ENCODE results near the gene KRCC1. TPM values are rescaled to one million over a fixed set of nuclear protein-coding genes. Genes with fewer than 3 reads are reported as not detected.

The KRCC1 gene
- total RNA-seq: 1 to 10 TPM; 2.4 to 2.5 TPM

DNA sequence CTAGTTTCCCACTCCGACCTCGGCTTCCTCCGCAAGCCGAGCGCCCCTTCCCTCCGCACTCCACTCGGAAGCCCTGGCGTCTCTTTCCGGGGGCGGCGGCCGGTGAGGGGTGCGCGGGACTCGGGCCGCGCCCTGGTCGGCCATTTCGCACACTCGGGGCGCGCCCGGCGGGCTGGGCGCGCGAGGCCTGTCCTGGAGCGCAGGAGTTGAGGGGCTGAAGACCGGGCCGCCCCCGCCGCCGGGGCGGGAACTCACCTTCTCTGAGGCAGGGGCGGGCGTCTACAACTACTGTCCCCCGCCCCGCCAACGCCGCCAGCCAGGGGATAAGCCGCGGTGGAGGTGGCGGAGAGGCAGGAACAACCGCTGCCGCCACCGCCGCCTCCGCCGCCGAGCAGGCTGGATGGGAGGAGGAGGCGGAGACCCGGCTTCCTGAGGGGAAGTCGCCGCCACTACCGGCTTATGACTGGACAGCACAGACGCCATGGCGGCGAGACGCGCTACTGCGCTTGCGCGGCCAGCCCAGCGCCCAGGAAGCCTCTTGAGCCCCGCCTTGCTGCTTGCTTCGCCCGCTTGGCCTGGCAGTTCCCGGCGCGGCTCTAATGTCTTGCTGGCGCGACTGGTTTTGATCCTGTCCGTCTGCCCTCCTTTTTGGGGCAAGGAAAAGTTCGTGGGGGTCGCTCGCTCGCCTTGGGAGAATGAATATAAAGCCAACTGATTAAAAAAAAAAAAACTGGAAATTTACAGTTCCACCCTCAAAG is at the start of gene KRCC1:
TSS of gene KRCC1 (minus strand) at position 413 of the 758 bp plus-strand sequence. CDS start 27,220 bp downstream, outside the sequence.
- no peaks in the 10 kb centered on the region for H3K9me3 Mint-ChIP-seq
- peaks cover 62% of the 10 kb centered on the region for H3K4me1 Mint-ChIP-seq (ENCODE audit: low read depth)
- peak within 1 kb of the TSS; percentile 99 for H3K4me3 Mint-ChIP-seq
- intact Hi-C loops (cut with micrococcal nuclease): loop anchor here (2.0 to 10.0 kb wide), 5 partner anchors 37 to 707 kb away; partner anchors contain the start of genes EIF2AK3, FOXI3 and RPIA
- H3K27ac Mint-ChIP-seq: peak within 1 kb of the TSS; percentile 98
- no peaks in the 10 kb centered on the region for H3K27me3 Mint-ChIP-seq (ENCODE audit: low read depth)
- CTCF ChIA-PET: interaction anchor here (1.7 kb wide), 1 partner anchor 104 kb away, joined by 5 read pairs; no protein-coding TSS in a partner anchor
- peaks cover 18% of the 10 kb centered on the region for H3K36me3 Mint-ChIP-seq (ENCODE audit: low read depth)
- peak; percentile 94 for DNase-seq

DNA sequence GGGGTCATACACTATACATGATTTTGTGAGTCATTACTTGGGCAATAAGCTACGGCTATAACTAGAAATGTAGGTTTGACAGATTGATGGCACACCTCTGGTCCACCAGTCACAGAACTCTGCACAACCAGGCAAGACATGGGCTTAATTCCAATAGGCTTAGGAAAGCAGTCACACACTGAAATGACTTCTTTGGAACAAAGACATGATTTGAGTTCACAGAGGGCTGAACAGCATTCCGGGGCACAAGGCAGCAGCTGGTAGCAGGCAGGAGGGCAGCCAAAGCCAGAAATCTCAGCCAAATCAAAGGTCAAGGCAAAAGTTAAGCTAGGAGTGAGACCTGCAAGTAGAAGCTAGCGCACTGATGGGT is 44.9 kb upstream of the KRCC1 start:
- no peaks in the 10 kb centered on the region for H3K4me1 Mint-ChIP-seq (ENCODE audit: low read depth)
- no peaks in the 10 kb centered on the region for H3K36me3 Mint-ChIP-seq (ENCODE audit: low read depth)
- H3K27me3 Mint-ChIP-seq (ENCODE audit: low read depth): no peaks in the 10 kb centered on the region
- no peak for DNase-seq
- intact Hi-C loops (cut with micrococcal nuclease): no loop called here
- no peak overlapping the region for H3K27ac Mint-ChIP-seq
- CTCF ChIA-PET: interaction anchor here (0.6 to 1.1 kb wide), 2 partner anchors 40 to 1397 kb away, joined by 5 to 7 read pairs; no protein-coding TSS in a partner anchor
- H3K9me3 Mint-ChIP-seq: no peaks in the 10 kb centered on the region
- no peak overlapping the region for H3K4me3 Mint-ChIP-seq

DNA sequence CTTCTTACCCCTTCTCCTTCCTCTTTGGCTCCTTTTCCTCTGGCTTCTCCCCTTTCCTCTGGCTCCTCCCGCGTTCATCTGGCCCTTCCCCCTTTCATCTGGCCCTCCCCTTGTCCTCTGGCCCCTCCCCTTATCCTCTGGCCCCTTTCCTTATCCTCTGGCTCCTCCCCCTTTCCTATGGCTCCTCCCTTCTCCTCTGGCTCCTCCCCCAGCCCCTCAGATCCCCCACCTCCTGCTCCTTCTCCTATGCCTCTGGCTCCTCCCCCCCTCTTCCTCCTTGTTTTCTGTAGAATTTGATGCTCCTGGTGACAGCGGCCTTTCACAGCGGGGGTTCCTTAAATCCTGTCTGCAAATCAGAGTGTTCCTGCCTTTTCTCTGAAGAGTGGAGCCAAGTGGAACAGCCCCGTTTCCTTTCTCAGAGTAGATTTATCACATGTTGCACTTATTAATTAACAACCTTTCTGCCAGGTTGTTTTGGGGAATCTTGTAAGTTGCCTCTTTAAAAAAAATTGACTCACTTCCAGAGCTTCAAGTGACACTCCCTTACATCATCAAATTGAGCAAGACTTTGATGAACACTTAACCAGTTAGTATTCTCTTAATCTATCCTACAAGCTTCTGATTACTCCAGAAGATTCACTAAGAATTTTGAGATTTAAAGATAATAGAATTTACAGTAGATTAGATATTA is 44.4 kb upstream of the KRCC1 start:
- H3K27ac Mint-ChIP-seq: no peak overlapping the region
- no peak overlapping the region for H3K4me3 Mint-ChIP-seq
- no peaks in the 10 kb centered on the region for H3K27me3 Mint-ChIP-seq (ENCODE audit: low read depth)
- no peaks in the 10 kb centered on the region for H3K36me3 Mint-ChIP-seq (ENCODE audit: low read depth)
- no peaks in the 10 kb centered on the region for H3K4me1 Mint-ChIP-seq (ENCODE audit: low read depth)
- H3K9me3 Mint-ChIP-seq: no peaks in the 10 kb centered on the region
- CTCF ChIA-PET: interaction anchor here (0.6 to 1.1 kb wide), 2 partner anchors 40 to 1397 kb away, joined by 5 to 7 read pairs; no protein-coding TSS in a partner anchor
- no peak for DNase-seq
- intact Hi-C loops (cut with micrococcal nuclease): no loop called here

DNA sequence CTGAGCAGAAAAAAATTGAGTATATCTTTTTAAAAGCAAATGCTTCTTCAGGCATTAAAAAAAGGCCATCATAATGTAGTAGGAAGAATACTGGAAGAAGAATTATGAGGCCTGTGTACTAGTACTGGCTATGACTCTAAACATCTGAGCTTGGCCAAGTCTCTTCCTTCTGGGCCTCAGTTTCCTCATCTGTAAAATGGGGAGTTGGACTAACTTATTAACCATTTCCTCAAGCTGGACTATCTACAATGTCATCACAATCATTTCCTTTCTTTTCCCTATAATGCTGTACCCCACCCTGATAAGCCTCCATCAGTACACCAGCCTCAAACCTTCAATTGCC is 42.9 kb upstream of the KRCC1 start:
- intact Hi-C loops (cut with micrococcal nuclease): no loop called here
- DNase-seq: no peak
- Mint-ChIP-seq H3K27me3 (ENCODE audit: low read depth) (no peaks in the 10 kb centered on the region), H3K4me1 (ENCODE audit: low read depth) (no peaks in the 10 kb centered on the region), H3K4me3 (no peak overlapping the region), H3K9me3 (no peaks in the 10 kb centered on the region), H3K36me3 (ENCODE audit: low read depth) (no peaks in the 10 kb centered on the region), H3K27ac (no peak overlapping the region)
- CTCF ChIA-PET: no interaction called here

DNA sequence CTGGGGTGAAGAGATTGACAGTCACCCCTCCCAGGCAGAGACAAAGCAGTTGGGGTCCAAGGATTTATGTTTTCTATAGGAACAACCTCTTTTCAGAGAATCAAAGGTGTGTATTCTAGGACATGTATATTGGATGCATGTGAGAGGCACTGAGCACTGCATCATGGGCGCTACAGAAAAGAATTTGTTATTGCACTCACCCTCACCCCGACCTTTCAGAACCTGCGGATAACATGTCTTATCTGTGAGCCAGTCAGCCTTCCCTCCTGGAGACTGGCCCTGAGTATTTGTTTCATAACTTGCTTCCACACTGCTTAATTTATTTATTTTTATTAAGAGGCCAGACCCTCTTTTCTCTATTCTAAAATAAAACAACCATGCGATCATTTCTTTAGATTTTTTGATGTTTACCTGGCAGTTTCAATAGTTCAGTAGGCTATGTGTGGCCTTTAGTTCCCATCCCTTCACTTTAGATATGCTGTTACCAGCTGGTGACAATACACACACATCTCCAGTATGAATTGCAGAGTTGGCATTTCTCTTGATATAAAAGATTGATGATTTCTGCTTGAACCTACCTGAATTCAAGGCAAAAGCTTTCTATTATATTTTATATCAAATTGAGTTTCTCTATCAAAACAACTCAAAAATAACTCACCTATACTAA is 42.4 kb upstream of the KRCC1 start:
- intact Hi-C loops (cut with micrococcal nuclease): no loop called here
- Mint-ChIP-seq H3K36me3 (ENCODE audit: low read depth) (no peaks in the 10 kb centered on the region), H3K27ac (no peak overlapping the region), H3K4me3 (no peak overlapping the region), H3K4me1 (ENCODE audit: low read depth) (peaks cover under 1% of the 10 kb centered on the region), H3K9me3 (no peaks in the 10 kb centered on the region), H3K27me3 (ENCODE audit: low read depth) (no peaks in the 10 kb centered on the region)
- CTCF ChIA-PET: no interaction called here
- no peak for DNase-seq

DNA sequence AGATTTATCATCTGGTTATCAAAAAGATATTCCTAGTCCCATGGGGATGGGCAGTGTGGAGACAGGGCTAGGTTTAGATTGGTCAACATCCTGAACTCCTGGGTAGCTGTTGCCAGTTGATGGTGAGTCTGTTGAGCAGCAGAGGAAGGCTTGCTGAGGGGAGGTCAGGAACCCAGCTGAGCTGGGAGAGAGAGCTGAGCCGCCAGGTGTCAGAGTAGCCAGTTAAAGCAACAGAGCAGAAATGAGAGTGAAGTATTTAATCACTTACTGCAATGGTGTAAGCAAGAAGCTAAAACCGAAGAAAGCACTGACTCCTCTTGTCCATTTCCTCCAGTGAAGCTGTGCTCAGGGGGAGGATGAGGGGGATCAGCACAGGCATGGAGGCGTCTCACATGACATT is 41.6 kb upstream of the KRCC1 start:
- no peaks in the 10 kb centered on the region for H3K36me3 Mint-ChIP-seq (ENCODE audit: low read depth)
- no peaks in the 10 kb centered on the region for H3K27me3 Mint-ChIP-seq (ENCODE audit: low read depth)
- intact Hi-C loops (cut with micrococcal nuclease): no loop called here
- no peaks in the 10 kb centered on the region for H3K9me3 Mint-ChIP-seq
- no peak overlapping the region for H3K27ac Mint-ChIP-seq
- peaks cover 2% of the 10 kb centered on the region for H3K4me1 Mint-ChIP-seq (ENCODE audit: low read depth)
- no peak overlapping the region for H3K4me3 Mint-ChIP-seq
- DNase-seq: no peak
- CTCF ChIA-PET: no interaction called here

DNA sequence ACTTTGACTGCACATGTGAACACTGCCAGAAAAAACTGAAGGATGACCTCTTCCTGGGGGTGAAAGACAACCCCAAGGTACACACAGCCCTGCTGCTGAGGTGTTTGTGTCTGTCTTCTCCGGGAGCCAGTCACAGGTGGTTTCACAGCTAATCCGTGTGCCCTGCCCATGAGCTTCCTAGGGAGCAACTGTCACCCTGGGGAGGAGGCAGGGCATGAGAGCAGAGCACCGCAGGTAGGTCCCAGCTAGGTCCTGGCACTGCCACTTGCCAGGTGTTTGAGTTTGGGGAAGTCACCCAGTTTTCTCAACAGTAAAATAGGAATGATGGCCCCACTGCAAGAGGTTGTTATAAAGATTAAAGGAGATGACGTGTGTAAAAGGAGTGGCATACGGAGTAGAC is 41.1 kb upstream of the KRCC1 start:
- Mint-ChIP-seq H3K27me3 (ENCODE audit: low read depth) (no peaks in the 10 kb centered on the region), H3K36me3 (ENCODE audit: low read depth) (no peaks in the 10 kb centered on the region), H3K27ac (no peak overlapping the region), H3K4me3 (no peak overlapping the region), H3K9me3 (no peaks in the 10 kb centered on the region), H3K4me1 (ENCODE audit: low read depth) (peaks cover 3% of the 10 kb centered on the region)
- CTCF ChIA-PET: interaction anchor here (0.7 to 1.4 kb wide), 2 partner anchors 36 to 63 kb away, joined by 4 to 6 read pairs; no protein-coding TSS in a partner anchor
- DNase-seq: no peak
- intact Hi-C loops (cut with micrococcal nuclease): no loop called here

DNA sequence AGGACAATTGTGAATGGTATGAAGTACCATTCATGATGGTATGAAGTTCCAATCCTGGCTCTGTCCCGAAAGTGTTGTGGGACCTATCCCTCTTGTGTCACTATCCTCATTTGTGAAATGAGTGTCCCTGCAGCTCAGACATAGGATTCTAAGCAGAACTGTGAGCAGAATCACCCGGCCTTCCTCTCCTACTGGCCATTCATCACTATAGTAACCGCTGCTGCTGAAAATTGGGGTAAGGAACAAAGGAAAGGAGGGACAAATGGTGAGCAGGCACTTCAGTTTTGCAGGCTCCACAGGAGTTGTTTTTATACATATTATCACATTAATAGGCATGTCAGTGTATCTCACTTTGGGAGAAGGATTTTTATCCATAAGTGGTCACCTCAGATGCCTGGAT is 39.4 kb upstream of the KRCC1 start:
- Mint-ChIP-seq H3K27ac (no peak overlapping the region), H3K9me3 (no peaks in the 10 kb centered on the region), H3K27me3 (ENCODE audit: low read depth) (no peaks in the 10 kb centered on the region), H3K4me1 (ENCODE audit: low read depth) (peaks cover 18% of the 10 kb centered on the region), H3K4me3 (no peak overlapping the region), H3K36me3 (ENCODE audit: low read depth) (no peaks in the 10 kb centered on the region)
- DNase-seq: no peak
- CTCF ChIA-PET: no interaction called here
- intact Hi-C loops (cut with micrococcal nuclease): no loop called here

DNA sequence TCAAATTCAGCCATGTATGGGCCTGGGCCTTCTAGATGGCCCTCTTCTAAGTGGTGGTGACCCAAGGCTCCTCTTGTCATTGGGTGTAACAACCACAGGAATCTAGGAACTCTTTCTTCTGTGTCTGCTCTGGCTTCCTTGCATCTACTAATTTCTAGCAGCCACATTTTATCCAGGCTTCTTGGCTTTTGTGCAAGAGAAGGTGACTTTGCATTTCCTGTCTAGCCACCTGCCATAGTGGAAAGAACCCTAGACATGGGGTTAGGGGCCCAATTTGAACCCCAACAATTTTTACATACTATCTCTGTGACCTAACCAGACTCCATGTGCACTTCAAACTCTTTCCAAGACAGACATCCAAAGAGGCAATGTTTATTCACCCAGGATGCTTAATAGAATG is 37.2 kb upstream of the KRCC1 start:
- H3K9me3 Mint-ChIP-seq: no peaks in the 10 kb centered on the region
- no peaks in the 10 kb centered on the region for H3K27me3 Mint-ChIP-seq (ENCODE audit: low read depth)
- no peaks in the 10 kb centered on the region for H3K36me3 Mint-ChIP-seq (ENCODE audit: low read depth)
- H3K4me1 Mint-ChIP-seq (ENCODE audit: low read depth): peaks cover 22% of the 10 kb centered on the region
- H3K27ac Mint-ChIP-seq: no peak overlapping the region
- CTCF ChIA-PET: interaction anchor here (0.9 kb wide), 1 partner anchor 32 kb away, joined by 3 read pairs; no protein-coding TSS in a partner anchor
- intact Hi-C loops (cut with micrococcal nuclease): no loop called here
- no peak for DNase-seq
- no peak overlapping the region for H3K4me3 Mint-ChIP-seq

DNA sequence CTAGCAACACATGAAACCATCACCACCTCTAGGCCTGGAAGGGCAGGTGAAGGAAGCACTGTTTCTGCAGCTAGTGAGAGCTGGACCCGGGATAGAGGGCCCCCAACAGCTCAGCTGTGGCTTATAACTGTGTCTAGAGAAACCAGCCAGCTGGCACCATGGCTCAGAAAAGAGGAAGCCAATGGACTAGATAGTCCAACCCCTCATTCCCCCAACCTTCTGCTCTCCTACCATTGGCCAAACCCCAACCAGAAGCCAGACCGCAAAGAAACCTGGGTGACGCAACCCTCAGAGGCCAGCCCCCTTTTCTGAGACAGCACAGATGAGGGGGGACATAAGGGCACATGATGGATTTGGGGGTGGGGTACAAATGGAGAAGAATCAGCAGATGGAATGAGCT is 36.4 kb upstream of the KRCC1 start:
- CTCF ChIA-PET: interaction anchor here (0.9 kb wide), 1 partner anchor 31 kb away, joined by 3 read pairs; no protein-coding TSS in a partner anchor
- peaks cover 22% of the 10 kb centered on the region for H3K4me1 Mint-ChIP-seq (ENCODE audit: low read depth)
- no peak overlapping the region for H3K4me3 Mint-ChIP-seq
- no peak overlapping the region for H3K27ac Mint-ChIP-seq
- no peaks in the 10 kb centered on the region for H3K9me3 Mint-ChIP-seq
- H3K36me3 Mint-ChIP-seq (ENCODE audit: low read depth): no peaks in the 10 kb centered on the region
- H3K27me3 Mint-ChIP-seq (ENCODE audit: low read depth): no peaks in the 10 kb centered on the region
- DNase-seq: no peak
- intact Hi-C loops (cut with micrococcal nuclease): loop anchor here (2.0 kb wide), 1 partner anchor 31 kb away; no protein-coding TSS in a partner anchor

DNA sequence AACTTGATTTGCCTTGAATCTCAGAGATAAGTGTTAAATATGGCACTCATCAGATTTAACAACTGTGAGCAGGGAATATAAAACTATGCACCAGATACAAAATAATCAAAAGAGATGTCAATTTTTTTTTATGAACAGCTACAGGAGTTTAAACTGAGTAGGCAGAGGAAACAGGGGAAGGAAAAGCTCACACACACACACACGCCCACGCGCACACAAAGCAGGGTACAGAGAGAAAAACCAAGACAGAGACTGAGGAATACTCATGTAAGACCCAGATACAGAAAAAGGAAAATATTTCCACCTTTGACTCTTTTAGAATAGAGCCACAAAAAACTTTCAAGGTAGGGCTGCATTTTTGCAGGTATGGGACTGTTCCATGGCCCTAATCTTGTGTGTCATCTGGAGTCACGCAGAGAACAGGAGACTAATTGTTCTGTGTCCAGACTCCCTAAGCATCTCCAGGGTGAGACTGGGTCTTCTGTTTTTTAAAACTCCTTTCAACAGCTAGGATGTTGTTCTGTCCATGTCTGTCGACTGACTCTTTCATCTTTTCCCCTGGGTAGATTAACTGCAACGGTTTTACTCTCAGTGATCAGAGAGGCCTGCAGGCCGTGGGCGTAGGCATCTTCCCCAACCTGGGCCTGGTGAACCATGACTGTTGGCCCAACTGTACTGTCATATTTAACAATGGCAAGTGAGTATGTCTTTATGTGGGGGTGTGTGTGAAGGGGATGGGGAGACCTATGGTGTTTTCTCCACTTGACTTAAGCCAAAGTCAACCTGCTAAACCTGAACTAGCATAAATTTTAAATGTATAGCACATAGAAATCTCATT is 35.1 kb upstream of the KRCC1 start:
- H3K4me3 Mint-ChIP-seq: no peak overlapping the region
- CTCF ChIA-PET: interaction anchor here (1.1 kb wide), 1 partner anchor 30 kb away, joined by 4 read pairs; no protein-coding TSS in a partner anchor
- peaks cover 22% of the 10 kb centered on the region for H3K4me1 Mint-ChIP-seq (ENCODE audit: low read depth)
- H3K36me3 Mint-ChIP-seq (ENCODE audit: low read depth): no peaks in the 10 kb centered on the region
- H3K27ac Mint-ChIP-seq: peak overlapping the region; percentile 52
- DNase-seq: peak; percentile 35
- H3K27me3 Mint-ChIP-seq (ENCODE audit: low read depth): no peaks in the 10 kb centered on the region
- intact Hi-C loops (cut with micrococcal nuclease): loop anchor here (2.0 kb wide), 1 partner anchor 30 kb away; no protein-coding TSS in a partner anchor
- H3K9me3 Mint-ChIP-seq: no peaks in the 10 kb centered on the region

DNA sequence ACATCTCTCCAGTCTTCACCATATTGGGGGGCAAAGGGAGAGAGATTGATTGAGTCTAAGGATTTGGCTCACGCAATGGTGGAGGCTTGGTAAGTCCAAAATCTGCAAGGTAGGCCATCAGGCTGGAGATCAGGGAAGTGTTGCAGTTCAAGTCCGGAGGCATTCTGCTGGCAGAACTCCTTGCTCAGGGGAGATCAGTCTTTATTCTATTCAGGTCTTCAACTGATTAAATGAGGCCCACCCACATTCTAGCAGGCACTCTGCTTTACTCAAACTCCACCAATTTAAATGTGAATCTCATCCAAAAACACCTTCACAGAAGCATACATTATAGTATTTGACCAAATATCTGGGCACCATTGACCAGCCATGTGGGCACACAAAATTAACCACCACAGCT is 33.4 kb upstream of the KRCC1 start:
- H3K36me3 Mint-ChIP-seq (ENCODE audit: low read depth): no peaks in the 10 kb centered on the region
- no peak overlapping the region for H3K27ac Mint-ChIP-seq
- intact Hi-C loops (cut with micrococcal nuclease): no loop called here
- no peaks in the 10 kb centered on the region for H3K9me3 Mint-ChIP-seq
- H3K4me3 Mint-ChIP-seq: no peak overlapping the region
- peaks cover 22% of the 10 kb centered on the region for H3K4me1 Mint-ChIP-seq (ENCODE audit: low read depth)
- H3K27me3 Mint-ChIP-seq (ENCODE audit: low read depth): no peaks in the 10 kb centered on the region
- DNase-seq: no peak
- CTCF ChIA-PET: no interaction called here
